Panc1 (cell line): ENCODE data around the gene THEMIS2.

Experiments
- SIN3A ChIP-seq: IDR thresholded peaks from 2 replicates; pipeline ENCODE4 v1.6.1; 2012; ENCODE audit warnings: low read depth, mild to moderate bottlenecking, low read length, moderate library complexity, borderline replicate concordance; ENCODE audit not compliant: insufficient read depth
- TF ChIP-seq, protein P1 (sequence below): fragments of 450-650 bp; IDR thresholded peaks from 2 replicates; pipeline ENCODE4 v1.5.1; 2017; ENCODE audit warnings: mild to moderate bottlenecking
- TF ChIP-seq, protein P2 (sequence below), 2 experiments: IDR thresholded peaks; 2 replicates each; pipeline ENCODE4 v1.6.1; 2011 to 2012; ENCODE audit warnings: low read depth in 2 of 2, control low read depth in 1 of 2, low read length in 1 of 2, mild to moderate bottlenecking in 1 of 2, moderate library complexity in 1 of 2; ENCODE audit not compliant: insufficient read depth in 1 of 2

- TF ChIP-seq, protein P1, sequence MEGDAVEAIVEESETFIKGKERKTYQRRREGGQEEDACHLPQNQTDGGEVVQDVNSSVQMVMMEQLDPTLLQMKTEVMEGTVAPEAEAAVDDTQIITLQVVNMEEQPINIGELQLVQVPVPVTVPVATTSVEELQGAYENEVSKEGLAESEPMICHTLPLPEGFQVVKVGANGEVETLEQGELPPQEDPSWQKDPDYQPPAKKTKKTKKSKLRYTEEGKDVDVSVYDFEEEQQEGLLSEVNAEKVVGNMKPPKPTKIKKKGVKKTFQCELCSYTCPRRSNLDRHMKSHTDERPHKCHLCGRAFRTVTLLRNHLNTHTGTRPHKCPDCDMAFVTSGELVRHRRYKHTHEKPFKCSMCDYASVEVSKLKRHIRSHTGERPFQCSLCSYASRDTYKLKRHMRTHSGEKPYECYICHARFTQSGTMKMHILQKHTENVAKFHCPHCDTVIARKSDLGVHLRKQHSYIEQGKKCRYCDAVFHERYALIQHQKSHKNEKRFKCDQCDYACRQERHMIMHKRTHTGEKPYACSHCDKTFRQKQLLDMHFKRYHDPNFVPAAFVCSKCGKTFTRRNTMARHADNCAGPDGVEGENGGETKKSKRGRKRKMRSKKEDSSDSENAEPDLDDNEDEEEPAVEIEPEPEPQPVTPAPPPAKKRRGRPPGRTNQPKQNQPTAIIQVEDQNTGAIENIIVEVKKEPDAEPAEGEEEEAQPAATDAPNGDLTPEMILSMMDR, result no peak
- TF ChIP-seq, protein P2, sequence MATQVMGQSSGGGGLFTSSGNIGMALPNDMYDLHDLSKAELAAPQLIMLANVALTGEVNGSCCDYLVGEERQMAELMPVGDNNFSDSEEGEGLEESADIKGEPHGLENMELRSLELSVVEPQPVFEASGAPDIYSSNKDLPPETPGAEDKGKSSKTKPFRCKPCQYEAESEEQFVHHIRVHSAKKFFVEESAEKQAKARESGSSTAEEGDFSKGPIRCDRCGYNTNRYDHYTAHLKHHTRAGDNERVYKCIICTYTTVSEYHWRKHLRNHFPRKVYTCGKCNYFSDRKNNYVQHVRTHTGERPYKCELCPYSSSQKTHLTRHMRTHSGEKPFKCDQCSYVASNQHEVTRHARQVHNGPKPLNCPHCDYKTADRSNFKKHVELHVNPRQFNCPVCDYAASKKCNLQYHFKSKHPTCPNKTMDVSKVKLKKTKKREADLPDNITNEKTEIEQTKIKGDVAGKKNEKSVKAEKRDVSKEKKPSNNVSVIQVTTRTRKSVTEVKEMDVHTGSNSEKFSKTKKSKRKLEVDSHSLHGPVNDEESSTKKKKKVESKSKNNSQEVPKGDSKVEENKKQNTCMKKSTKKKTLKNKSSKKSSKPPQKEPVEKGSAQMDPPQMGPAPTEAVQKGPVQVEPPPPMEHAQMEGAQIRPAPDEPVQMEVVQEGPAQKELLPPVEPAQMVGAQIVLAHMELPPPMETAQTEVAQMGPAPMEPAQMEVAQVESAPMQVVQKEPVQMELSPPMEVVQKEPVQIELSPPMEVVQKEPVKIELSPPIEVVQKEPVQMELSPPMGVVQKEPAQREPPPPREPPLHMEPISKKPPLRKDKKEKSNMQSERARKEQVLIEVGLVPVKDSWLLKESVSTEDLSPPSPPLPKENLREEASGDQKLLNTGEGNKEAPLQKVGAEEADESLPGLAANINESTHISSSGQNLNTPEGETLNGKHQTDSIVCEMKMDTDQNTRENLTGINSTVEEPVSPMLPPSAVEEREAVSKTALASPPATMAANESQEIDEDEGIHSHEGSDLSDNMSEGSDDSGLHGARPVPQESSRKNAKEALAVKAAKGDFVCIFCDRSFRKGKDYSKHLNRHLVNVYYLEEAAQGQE (IDR thresholded peaks at IDR 0.05; ENCODE audit: insufficient read depth in 1 of 2, low read depth in 2 of 2, low read length in 1 of 2), result no peak
- TF ChIP-seq SIN3A, result no peak
Measured at GRCh38 chr1:27883536-27883935, 11.2 kb downstream of the THEMIS2 start.
